IPS DF 4.7 (cell line): ENCODE measurements around the gene BUD31.
"Not testable (repeated sequence)": the region's sequence is repeated elsewhere in the genome, so short reads cannot be mapped to it uniquely, and the experiment has no call there.

Experiments
- DNase-seq: peaks from one replicate; pipeline ENCODE4 v3.0.0-alpha.2; 2013; ENCODE audit warnings: low spot score; ENCODE audit errors: extremely low read depth

Gene BUD31

GRCh38 chr7:99380823-99381663 lies 27.7 kb upstream of the BUD31 start:
- no peak for DNase-seq

GRCh38 chr7:99381664-99382075 lies 27.1 kb upstream of the BUD31 start:
- DNase-seq: no peak

GRCh38 chr7:99383203-99383602 lies 25.6 kb upstream of the BUD31 start:
- no peak for DNase-seq

DNA sequence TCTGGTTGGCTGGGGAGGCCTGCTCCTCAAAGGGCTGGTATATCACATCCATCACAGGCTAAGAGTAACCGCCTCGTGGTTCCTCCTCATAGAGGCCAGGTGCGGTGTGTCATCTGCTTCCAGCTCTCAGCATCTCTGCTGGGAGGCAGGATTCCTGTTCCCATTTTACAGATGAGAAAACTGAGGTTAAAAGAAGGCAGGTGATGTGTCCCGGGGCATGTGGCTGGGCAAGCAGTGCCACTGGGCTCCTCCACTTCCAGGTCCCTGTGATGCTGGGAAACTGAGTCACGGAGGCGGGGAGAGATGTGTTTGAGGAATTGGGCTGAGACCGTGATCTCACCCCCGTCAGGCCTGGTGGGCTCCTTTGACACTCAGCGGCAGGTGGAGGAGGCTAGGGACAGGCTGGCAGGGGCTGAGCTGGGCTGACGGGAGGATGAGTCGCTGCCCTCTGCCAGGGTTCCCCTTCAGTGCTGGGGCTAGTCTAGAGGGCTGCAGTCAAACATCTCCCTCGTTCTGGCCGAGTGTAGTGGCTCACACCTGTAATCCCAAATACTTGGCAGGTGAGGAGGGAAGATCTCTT lies 24.9 kb upstream of the BUD31 start:
- no peak for DNase-seq

DNA sequence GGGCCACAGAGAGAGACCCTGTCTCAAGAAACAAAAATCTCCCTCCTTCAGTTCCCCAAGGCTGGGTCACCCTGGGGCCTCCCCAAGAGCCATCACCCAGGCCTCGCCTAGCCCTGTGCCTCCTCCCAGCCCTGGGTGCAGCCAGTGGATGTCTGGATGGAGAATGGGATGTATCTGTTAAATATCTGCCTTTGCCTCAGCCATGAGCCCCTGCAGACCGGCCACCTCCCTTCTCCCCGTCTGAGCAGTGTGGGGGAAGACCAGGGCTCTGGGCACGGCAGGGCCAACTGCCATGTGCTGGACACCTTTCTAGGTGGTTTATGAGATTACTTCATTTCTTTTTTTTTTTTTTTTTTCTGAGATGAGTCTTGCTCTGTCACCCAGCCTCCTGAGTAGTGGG lies 24.2 kb upstream of the BUD31 start:
- no peak for DNase-seq

- DNase-seq: no peak
Measured at GRCh38 chr7:99385564-99385963, 23.2 kb upstream of the BUD31 start.

- no peak for DNase-seq
Measured at GRCh38 chr7:99386584-99387238, 22.1 kb upstream of the BUD31 start.

- not testable (repeated sequence) for DNase-seq
Measured at GRCh38 chr7:99387239-99387635, 21.5 kb upstream of the BUD31 start.

GRCh38 chr7:99387912-99388311 lies 20.9 kb upstream of the BUD31 start:
- no peak for DNase-seq

DNA sequence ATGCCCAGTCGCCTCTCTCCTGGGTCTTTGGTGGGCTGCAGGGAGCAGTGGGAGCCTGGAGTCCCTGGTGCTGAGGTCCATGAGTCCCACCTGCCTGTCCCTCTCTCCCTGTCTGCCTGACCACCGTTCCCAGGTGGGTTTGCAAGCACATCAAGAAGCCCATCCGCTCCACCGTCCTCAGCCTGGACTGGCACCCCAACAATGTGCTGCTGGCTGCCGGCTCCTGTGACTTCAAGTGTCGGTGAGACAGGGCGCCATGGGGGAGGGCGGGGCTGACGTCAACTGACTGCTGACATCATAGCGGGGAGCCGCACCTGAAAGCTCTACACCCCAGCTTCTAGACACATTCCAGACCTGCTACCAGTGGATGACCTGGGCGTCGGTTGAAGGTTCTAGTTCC lies 19.0 kb upstream of the BUD31 start:
- DNase-seq: no peak

DNA sequence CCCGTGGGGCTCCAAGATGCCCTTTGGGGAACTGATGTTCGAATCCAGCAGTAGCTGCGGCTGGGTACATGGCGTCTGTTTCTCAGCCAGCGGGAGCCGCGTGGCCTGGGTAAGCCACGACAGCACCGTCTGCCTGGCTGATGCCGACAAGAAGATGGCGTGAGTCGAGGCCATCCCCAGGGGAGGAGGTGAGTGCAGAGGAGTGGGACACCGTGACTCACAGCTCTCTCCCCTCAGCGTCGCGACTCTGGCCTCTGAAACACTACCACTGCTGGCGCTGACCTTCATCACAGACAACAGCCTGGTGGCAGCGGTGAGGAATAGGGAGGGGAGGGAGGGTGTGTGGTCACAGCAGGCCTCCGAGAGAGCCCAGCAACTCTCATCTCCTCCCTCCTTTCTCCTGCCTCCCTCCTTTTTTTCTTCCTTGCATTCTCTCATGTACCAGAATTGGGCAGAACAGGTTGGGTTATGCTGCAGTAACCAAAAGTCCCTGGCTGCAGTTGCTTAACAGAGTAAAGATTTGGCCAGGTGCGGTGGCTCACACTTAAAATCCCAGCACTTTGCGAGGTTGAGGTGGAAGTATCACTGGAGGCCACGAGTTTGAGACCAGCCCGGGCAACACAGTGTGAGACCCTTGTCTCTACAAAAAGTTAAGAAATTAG lies 17.7 kb upstream of the BUD31 start:
- no peak for DNase-seq

DNA sequence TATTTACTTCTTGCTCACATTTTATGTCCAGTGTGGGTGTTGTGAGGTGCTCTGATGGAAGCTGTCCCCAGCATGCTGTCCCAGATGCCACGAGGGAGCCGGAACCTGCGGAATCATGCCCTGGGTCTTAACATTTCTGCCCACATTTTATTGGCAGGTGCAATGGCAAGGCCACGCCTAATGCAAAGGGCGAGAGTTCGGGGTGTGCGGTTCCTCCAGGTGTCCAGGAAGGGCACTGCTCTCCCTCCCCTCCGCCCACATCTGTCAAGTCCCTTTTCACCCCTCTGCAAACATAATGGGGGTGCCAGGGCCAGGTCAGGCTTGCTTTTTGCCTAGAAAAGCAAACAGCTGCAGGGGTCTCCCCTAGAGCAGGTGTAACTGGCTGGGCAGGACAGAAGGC lies 16.7 kb upstream of the BUD31 start:
- DNase-seq: no peak

DNA sequence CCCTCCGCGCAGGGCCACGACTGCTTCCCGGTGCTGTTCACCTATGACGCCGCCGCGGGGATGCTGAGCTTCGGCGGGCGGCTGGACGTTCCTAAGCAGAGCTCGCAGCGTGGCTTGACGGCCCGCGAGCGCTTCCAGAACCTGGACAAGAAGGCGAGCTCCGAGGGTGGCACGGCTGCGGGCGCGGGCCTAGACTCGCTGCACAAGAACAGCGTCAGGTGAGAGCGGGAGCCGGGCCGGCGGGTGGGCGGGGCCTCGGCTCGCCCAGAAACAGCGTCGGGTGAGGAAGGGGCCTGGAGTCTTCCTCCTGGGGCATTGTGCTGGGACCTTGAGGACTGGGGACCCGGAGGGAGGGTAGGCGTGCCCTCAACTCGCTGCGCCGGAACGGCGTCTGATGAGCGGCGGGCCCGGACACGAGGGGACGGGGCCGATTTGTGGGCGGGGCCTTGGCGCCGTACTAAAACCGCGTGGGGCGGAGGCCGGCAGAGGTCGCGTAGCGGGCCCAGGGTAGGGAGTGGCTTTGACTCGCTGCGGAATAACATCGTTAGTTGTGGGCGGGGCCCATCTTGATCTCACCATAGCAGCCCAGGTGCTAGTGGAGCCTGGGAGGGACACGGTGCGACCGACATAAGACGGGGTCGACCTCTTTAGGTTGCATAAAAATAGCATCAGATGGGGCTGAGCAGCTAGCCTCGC lies 16.0 kb upstream of the BUD31 start:
- no peak for DNase-seq

DNA sequence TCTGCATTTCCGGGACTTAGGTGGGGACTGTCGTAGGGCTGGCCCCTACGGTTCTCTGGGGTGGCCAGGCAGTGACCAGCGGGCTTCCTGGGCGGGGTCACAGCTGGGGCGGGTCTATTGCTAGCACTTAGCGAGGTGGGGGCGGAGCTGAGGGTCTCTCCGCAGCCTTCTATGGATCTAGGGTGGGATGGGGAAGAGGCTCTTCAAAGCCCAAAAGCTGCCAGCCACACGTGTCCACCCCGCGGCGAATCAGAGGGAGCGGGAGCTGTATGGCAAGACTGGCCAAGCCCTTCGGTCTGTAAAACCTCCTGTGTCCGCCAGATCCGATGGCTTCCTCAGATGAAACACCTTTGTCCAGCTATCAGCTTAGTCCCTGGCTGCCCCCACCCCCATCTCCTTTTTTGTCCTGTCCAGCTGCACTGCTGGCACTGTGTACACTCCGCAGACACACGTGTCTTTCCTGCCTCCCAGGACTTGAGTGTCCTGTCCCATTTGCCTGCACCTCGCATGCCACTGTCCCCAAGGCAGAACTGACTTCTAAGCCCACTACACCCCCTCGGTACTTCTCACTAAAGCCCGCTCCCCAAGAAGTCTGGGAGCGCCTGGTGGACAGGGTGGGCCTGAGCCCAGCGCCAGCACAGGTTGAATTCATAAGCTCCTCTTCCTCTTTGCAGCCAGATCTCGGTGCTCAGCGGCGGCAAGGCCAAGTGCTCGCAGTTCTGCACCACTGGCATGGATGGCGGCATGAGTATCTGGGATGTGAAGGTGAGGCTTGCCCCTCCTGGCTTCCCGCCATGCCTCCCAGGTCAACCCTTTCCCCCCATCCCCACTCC lies 15.2 kb upstream of the BUD31 start:
- peak; percentile 46 for DNase-seq

GRCh38 chr7:99394188-99394502 lies 14.6 kb upstream of the BUD31 start:
- no peak for DNase-seq

DNA sequence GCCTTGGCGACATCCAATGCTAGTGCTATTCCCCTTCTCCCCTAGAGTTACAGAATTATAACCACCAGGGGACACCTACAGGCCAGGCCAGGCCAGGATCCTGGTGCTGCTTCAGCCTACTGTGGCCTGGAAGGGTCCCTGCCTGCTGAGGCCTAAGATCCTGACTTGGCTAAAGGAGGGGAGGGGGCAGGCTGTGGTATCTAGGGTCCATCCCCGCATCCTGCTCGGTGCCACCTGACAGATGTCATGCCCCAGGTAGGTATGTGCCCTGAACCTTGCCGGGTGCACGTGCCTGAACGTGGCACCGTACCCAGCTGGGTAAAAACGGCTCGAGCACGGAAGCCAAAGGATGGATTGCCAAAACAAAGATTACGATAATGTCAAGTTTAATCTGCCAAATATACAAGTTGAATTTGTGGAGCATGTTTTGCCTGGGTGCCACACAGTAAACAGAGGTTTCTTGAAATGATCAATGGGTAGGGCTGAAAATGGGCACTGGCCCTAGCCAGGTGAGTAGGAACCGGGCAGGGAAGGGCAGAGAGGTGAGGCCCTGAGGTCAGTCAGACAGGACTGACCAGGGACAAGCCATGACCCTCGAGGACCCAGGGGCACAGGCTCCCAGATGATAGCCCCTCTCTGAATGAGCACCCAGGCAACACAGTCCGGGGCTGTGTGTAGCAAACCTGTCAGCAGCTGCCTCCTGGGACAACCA lies 13.0 kb upstream of the BUD31 start:
- DNase-seq: no peak

- no peak for DNase-seq
Measured at GRCh38 chr7:99396418-99397296, 12.1 kb upstream of the BUD31 start.

DNA sequence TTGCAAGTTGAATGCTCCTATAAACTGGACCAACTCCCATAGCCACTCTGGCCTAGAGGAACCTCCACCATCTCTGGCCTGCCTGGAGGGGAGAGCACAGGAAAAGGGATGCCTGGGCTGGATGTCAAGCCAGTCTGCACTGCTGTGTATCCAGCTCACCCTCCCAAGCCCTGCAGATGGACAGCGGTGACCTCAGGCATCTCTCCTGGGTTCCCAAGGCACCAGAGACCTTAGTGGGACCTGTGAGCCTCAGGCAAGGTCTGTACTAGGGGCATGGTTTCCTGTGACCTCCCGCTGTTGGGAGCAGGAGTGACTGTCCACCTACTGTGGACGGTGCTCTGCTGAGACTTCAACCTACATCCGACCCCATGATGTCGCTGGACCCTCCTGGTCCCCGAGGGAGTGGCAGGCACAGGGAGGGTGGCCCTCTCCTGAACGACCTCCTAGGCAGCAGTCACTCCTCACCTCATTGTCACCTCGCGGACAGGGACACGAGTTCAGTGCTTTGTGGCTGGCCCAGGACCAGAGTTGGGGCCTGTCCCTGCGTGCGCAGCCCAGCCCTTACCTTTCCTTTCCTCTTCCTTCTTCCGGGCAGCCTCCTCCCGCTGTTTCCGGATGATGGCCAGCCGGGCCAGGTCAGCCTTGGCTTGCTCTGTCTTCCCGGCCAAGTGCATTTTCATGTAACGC lies 11.3 kb upstream of the BUD31 start:
- DNase-seq: no peak
